RPMI7951 (cell line): Measurements from ENCODE around the gene SEPTIN12. TPM values are rescaled to one million over a fixed set of nuclear protein-coding genes. Genes with fewer than 3 reads are reported as not detected.
"Not testable (repeated sequence)": the region's sequence is repeated elsewhere in the genome, so short reads cannot be mapped to it uniquely, and the experiment has no call there.

Experiments
- DNase-seq: peaks from one replicate; pipeline ENCODE4 v3.0.0-alpha.2; 2012; ENCODE audit warnings: low read depth
- total RNA-seq: library from RNA; depleted of rRNA; stranded (reverse); fragments of >200 nt; shearing (Covaris generic); gene quantifications from 2 replicates; pipeline ENCODE4 v1.2.3, GENCODE V29; 2014

Gene SEPTIN12
- total RNA-seq, 1 experiment from 2014 or later: not detected

DNA sequence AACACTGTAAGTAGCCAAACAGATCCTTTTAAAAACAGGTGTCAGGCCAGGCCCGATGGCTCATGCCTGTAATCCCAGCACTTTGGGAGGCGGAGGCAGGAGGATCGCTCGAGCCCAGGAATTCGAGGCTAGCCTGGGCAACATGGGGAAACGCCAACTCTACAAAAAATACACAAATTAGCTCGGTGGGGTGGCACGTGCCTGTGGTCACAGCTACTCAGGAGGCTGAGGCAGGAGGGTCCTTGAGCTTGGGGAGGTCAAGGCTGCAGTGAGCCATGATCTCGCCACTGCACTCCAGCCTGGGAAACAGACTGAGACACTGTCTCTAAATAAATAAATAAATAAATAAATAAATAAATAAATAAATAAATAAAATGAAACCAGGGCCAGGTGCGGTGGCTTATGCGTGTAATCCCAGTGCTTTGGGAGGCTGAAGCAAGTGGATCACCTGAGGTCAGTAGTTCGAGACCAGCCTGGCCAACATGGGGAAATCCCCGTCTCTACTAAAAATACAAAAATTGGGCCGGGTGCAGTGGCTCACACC is 3.6 kb downstream of the SEPTIN12 start:
- DNase-seq: not testable (repeated sequence)

DNA sequence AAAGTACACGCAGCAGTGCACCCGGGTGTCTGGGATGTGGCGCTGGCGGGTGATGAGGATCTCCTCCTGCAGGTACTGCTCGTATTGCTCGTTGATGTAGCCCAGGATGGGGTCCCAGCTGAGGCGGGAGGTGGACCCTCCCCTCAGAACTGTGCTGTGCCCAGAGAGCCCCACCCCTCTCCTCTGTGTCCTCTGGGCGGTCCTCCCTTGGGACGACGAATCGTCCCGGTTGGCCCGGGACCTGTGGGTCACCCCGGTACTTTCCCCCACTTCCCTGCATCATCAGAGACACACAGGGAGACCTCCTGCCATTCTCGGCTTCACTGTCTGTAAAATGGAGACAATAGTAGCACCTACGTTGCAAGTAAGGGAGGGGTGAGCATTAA is 4.2 kb downstream of the SEPTIN12 start:
- no peak for DNase-seq

DNA sequence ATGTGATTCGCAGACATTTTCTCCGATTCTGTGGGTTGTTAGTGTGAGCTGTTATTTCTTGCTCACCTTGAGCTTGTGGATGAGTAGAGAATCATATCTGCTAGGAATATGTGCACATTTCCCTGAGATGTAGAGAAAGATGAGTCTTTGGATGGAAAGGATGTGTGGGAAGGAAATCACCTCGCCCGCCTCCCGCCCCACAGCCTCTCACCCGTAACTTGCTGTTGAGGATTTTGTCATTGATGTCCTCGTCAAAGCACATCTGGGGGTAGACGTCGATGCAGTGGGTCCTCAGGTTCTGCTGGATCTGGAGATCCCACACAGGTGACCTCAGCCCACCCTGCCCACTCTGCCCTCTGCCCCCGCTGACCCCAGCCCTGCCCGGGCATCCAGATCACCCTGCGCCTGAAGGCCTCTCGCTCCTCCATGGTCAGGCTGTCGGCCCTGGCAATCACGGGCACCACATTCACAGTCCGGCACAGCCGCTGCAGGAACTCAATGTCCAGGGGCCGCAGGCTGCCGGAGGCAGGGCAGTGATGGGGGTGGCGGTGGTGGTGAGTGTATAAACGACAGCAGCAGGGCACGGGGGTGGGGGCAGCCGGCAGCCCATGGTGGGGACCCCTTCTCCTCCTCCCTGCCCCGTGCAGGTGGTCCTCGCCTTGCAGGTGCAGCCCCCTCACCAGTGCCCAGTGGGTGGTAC is 4.7 kb downstream of the SEPTIN12 start:
- no peak for DNase-seq

DNA sequence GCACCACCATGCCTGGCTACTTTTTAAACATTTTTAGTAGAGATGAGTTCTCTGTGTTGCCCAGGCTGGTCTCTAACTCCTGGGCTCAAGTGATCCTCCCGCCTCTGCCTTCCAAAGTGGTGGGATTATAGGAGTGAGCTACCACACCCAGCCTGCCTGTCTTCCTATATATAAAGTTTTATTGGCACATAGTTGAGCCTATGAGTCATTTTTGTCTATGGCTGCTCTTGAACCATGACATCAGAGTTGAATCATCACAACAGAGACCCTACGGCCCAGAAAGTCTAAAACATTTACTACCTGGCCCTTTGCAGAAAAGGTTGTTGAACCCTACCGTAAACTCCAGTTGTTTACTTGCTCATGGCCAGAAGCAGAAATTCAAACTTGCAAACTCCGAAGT is 7.9 kb downstream of the SEPTIN12 start:
- no peak for DNase-seq

DNA sequence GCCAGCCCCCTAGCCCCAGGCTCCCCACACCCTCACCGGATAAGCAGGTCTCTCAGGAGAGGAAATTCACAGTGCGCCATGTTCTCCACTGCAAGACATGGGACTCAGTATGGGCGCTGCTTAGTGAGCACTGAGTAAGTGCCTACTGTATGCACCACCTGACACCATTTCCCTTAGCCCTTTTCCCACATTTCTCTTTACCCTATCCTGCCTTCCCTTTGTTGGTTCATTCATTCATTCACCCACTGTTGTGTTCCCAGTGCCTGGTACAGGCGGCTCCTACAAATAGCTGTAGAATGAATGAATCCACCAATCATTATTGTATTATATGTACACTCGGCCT is 10.1 kb downstream of the SEPTIN12 start:
- no peak for DNase-seq

DNA sequence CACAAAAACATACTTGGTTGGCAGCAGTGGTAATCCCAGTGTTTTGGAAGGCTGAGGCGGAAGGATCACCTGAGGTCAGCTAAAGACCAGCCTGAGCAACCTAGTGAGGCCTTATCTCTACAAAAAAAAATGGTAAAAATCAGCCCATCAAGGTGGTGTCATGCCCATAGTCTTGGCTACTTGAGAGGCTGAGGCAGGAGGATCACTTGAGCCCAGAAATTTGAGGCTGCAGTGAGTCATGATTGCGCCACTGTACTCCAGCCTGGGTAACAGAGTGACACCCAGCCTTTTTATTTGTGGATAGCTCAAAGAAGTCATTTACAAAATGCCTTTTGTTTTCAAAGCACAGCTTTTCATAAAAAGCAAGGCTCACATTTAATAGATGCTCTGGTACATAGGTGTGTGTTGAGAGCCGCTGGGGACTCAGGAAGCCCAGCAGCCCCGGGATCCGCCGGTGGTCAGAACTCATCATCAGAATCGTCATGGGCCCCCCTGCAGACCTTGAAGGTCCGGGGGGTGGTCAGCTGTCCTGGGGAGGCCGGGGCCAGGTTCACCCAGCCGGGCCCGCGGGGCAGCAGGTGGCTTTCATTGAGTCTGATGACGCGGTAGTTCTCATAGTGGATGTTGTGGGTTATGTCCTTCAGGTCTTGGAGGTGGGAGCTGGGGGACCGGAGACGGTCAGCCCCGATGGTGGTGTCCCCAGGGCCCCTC is 10.7 kb downstream of the SEPTIN12 start:
- DNase-seq: no peak

DNA sequence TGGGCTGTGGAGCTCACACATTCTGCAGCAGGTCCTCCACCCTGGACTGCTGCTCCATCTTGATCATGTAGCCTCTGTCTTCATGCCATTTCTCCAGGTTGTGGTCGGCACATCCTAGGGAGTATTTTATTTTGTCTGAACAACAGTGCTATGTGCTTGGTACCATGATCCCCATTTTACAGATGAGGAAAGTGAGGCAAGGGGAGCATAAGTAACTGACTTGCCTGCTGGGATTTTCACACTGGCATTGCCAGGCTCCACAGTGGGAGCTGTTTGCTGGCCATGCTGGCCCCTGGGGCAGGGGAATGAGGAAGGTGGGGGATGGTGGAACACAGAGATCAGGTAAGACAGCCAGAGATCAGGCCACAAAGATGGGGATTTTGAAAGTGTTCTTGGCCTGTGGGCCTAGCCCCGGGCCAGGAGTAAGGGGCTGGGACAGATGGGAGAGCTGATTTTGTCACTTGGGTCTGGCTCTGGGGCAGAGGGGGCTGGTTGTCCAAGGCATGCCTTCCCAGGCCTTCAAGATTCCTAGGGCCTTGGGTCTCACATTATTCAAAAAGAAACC is 11.9 kb downstream of the SEPTIN12 start:
- DNase-seq: no peak

DNA sequence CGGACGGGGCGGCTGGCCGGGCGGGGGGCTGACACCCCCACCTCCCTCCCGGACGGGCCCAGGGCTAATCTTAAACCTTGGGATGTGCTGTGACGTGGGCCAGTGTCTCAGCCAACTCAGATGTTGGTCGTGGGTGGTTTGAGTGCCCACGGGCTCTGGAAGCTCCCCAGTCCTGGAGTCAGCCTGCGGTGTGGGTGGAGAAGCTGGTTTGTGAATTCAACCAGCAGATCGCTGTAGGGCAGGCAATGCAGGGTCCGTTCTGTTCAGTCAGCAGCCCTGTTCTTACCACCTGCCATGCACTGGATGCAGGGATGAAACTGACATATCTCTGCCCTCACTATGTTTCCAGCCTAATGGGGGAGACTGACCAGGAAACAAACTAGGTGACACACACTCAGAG is 13.1 kb downstream of the SEPTIN12 start:
- DNase-seq: no peak

DNA sequence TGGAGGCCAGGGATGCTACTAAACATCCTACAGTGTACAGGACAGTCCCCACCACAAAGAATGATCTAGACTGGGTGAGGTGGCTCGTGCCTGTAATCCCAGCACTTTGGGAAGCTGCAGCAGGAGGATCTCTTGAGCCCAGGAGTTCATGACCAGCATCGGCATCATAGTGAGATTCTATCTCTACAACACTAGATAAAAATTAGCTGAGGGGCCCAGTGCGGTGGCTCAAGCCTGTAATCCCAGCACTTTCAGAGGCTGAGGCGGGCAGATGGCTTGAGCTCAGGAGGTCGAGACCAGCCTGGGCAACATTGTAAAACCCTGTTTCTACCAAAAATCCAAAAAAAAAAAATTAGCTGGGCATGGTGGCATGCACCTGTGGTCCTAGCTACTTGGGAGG is 15.8 kb downstream of the SEPTIN12 start:
- DNase-seq: no peak

DNA sequence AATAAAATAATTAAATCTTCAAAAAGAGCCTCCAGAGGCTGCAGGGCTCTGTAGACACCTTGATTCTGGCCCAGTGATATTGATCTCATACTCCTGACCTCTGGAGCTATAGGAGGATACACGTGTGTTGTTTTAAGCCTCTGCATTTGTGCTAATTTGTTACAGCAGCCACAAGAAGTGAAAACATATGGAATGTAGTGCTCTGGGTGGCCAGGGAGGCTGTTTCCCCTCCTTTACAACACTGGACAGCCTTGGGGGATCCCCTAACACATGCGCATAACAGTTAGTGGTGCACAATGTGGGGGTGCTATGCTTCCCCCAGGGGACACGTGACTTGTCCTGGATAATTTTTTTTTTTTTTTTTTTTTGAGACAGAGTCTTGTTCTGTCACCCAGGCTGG is 16.5 kb downstream of the SEPTIN12 start:
- DNase-seq: no peak

DNA sequence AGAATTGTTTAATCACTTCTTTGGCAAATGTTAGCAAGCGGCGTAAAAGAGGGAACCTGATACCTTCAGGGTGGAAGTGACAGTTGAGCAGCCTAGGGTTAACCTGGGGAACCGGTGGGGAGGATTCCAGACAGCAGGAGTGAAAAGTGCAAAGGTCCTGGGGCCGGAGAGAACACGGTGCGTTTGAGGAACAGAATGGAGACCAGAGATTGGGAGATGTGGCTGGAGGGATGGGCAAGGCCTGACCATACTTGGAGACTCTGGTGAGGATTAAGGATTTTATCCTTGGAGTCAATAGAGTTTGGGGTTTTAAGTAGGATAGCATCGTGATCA is 18.9 kb downstream of the SEPTIN12 start:
- DNase-seq: no peak

DNA sequence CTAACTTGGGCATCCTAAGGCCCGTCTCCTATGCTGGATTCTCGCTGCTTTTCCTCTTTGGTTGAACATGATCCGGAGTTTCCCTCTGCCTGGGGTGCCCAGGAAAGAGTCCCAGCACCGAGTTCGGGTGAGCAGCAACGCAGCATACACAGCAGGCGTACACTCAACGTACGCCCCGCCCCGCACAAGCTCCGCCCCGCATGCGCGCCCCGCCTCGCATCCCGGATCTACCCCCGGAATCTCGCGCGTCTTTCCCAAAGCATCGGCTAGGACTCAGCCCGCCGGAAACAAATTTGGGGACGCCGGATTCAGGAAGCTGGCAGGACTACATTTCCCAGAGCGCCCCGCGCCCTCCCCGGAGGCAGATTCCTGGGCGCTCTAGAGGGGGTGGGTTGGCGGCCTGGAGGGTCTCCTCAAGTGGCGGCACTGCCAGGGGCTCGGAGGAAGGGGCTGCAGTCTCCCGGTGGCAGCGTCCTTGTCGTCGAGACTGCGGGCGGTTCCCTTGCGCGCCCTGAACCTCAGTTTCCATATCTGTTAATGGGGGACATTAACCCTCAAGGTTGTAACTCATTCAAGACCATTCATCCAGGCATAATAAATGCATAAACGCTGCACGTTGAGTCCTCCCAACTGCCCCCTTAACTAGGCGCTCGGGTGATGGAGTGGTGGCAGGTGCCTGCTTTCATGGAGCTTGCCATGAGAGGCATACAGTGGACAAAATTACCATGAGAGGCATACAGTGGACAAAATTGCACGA is 19.4 kb downstream of the SEPTIN12 start:
- peak; percentile 92 for DNase-seq

DNA sequence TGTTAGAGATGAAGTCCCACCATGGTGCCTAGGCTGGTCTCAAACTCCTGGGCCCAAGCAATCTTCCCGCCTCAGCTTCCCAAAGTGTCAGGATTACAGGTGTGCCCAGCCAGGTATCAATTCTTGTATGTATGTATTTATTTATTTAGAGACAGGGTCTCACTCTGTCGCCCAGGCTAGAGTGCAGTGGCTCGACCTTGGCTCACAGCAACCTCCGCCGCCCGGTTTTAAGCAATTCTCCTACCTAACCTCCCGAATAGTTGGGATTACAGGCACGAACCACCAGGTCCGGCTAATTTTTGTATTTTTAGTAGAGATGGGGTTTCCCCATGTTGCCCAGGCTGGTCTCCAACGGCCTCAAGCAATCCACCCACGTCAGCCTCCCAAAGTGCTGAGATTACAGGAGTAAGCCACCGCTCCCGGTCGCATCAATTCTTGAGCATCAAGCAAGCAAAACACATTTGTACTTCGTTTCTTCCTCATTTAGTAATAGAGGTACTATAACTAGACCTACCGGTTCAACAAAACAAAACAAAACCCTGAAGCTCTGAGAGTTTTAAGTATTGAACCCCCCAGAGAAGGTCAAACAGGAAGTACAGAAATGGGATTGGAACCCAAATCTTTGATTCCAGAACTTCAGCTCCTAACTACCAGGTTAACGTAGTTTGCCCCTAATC is 20.1 kb downstream of the SEPTIN12 start:
- DNase-seq: peak; percentile 55

DNA sequence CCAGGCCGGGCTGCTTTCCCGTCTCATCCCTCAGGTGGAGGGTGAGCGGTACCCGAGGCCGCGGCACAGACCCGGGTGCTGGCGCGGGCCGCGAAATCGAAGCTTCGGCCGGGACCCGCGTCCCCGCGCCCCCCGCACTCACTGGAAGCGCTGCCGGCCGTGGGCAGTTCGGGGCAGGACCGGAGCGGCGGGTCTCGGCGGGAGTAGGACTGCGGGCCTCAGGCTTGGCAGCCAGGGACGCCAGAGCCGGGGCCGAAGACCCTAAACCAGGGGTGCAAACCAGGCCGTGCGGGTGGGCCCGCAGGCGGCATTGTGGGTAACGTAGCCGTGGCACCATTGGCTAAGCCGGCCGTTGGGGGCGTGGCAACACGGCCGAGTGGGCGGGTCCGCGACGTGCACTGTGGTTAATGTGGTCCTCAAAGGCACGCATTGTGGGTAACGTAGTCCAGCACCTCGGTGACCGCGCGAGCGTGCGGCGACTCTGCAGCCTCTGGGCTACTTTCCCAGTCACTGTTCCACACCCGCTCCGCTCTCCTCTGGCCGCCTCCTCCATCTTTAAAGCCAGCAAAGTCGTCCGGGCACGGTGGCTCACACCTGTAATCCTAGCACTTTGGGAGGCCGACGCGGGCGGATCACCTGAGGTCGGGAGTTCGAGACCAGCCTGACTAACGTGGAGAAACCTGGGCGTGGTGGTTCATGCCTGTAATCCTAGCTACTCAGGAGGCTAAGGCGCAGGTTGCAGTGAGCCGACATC is 21.1 kb downstream of the SEPTIN12 start, which contains the start of gene ZNF500:
ZNF500 (minus strand) TSS at position 288 of the 754 bp plus-strand sequence. CDS start 1,184 bp downstream, outside the sequence.
- DNase-seq: peak; percentile 92

DNA sequence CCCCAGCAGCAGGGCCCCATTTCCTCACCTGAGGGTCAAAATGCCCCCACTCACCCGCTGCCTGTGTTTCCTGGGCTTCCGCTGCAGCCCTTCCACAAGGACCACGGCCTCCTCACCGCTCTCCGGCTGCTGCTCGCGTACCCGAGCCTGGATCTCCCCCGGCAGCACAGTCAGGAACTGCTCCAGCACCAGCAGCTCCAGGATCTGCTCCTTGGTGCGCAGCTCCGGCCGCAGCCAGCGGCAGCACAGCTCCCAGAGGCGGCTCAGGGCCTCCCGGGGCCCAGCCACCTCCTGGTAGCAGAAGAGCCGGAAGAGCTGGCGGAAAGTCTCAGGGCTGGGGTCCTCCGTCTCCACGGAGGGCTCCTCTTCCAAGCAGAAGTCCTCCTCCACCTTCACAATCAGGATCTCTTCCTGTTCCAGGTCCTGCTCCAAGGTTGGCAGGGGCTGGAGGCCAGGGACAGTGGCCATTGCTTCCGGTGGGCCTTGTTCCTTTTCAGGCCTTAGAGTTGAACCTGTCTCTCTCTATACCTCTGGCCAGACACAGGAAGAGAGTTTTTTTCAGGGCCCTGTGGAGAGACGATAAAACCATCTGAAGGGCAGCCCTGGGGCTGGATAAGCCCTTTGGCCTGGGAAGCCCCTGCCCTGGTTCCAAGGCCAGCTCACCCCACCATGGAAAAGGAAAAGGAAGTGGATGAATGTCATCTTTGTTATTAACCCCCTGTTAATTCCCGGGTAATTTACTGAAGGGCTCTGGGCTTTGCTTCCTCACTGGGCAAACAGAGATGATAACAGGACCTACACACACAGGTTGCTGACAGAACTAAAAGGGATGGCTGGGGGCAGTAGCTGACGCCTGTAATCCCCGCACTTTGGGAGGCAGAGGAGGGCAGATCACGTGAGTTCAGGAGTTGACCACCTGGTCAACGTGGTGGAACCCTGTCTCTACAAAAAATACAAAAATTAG is 22.4 kb downstream of the SEPTIN12 start:
- no peak for DNase-seq

DNA sequence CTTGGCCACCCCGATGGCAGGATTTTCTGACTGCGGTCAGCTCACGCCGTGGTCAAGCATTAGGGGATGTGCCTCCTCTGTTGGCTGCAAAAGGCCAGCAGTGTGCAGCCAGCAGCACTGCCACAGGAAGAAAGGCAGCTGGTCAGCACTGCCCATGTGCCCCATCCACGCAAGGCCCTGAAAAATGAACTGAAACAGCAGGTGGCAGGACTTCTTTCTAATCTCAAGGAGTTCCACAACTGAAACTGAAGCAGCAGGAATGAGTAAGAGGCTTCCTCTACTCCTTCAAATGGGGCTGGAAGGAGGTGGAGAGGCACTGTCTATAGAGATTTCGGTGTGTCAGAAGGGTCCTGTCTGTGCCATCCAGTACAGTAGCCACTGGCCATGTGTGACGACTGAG is 24.4 kb downstream of the SEPTIN12 start:
- no peak for DNase-seq

DNA sequence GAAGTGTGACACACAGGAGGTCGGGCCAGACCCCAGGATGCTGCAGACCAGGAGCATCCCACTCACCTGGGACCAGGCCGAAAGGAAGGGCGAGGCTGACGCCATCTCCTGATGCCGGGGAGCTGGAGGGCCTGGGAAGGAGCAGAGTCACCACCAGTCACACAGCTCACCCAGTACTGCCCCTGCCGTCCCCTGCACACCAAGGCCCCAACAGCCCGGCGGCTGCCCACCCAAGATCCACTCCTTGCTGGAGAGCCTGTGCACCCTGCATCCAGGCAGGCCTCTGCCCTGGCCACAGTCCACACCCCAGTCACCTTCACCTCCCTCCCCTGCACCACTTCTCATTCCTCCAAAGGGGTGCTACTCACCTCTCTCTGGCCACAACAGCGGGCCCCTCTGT is 25.9 kb downstream of the SEPTIN12 start:
- DNase-seq: no peak

DNA sequence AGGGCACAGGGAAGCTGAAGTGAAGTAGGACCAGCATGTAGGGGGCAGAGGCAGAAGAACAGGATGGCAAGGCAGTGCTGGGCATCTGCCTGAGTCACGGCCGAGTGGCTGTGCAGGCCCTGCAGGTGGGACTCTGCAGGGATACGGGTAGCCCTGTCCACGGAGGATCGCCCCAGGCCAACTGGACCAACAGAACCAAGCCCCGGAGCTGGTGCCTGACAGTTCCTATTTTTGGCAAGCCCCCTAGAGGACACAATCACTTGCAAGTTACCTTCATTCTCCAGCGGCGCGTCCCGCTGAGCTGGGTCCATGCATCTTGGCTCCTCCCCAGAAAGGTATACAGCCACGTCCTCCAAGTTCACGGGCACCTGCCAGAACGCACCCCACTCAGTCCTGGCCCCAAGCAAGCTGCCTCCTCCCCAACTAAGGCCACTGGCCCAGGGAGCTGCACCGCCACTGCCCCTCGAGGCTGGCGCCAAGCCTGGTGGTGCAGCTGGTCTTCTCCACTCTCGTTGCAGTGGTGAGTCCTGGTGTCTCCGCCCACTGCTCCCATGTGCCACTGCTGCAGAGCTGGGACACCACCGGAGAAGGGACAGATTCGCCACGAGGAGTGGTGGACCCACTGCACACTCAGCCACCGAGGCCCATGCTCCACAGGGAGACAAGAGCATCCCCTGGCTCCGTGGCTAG is 27.8 kb downstream of the SEPTIN12 start:
- no peak for DNase-seq

DNA sequence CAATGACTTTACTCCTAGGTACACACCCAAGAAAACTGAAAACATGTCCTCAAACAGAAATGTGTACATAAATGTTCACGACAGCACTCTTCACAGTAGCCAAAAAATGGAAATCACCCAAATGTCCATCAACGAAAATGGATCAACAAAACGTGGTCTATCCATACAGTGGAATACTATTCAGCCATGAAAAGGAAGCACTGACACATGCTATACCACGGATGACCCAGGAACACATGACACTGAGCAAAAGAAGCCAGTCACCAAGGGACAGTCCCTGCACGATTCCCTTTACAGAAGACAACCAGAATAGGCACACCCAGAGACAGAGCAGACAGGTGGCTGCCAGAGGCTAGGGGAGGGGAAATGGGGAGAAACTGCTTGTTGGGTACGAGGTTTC is 32.5 kb downstream of the SEPTIN12 start:
- no peak for DNase-seq
